GM19035 (cell line): Measurements from ENCODE around the gene CLEC16A.

Source experiments
- ATAC-seq: cut with Tn5 transposase; IDR thresholded peaks from one replicate; pipeline ENCODE4 v1.9.1; 2021; ENCODE audit not compliant: unreplicated experiment

Gene CLEC16A

DNA sequence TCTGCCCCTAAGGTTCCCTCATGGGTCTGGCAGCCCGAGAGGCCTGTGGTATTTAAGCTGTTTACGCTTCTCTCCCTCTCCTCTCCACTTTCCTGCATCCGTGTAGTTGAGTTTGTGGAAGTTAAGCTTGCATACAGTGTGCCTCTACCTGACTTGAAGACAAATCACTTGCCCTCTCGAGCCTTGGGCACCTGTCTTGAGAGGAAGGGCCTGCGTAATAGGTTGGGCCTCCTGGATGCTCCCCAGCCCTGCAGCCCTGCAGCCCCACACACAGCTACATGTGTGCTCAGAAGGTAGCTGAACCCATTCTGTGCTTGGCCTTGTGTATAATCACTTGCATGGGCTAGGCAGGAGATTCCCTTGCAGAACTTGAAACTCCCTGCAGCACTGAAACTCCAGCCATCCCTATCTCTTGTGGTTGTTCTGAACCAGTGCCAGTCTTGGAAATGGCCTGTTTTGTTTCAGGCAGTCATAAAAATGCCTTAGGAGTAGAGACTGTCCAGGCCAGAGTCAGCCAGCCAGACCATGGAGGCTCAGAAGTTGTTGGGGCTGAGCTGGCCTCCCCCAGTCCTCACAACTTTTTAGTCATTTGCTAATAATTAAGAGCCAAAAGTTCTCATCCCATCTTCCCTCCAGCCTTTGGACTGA, 134.6 kb downstream of the CLEC16A start:
- no peak for ATAC-seq

DNA sequence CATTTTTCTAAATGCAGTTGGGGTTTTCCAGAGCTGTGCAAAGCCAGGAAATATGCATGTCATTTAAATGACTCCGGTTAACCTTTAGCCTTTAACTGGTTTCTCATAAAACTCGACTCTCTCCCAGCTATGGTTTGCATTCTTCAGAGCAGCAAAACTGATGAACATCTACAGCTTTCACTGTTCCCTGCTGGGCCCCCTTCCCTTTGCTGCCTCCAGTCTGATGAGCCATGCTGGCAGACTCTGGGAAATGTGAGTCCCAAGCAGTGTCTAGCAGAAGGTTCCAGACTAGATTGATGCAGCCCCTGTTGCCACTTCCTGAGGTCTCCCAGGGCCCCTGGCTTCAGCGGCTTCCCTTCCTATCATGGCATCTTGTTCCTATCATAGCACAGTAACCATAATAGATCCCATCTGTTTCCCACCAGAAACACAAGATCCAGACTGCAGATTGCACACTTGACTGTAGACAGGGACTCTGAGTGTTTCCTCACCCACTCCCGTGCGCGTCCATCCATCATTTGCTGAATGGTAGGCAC, 135.4 kb downstream of the CLEC16A start:
- no peak for ATAC-seq

DNA sequence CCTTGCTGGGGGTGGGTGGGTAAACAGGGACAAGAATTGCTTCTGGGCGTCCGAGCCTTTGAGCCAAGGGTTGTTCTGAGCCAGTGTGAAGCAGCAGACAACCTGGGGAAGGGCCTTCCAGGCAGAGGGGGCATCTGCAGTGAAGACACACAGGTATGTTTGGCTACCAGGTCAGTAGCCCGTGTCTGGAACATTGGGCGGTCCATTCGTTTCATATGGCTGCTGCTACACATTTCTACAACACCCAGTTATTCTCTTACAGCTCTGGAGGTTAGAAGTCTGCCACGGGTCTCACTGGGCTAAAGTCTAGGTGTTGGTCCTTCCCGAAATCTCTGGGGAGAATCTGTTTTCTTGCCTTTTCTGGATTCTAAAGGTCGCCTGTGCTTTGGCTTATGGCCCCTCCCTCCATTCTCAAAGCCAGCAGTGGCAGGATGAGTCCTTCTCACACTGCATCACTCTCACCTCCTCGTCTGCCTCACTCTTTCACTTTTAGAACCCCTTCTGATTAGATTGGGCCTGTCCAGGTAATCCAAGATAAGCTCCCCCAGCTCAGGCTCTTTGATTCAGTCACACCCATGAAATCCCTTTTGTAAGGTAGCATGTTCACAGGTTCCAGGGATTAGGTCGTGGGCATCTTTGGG, 136.1 kb downstream of the CLEC16A start:
- ATAC-seq, result no peak

GRCh38 chr16:11080999-11081630, 136.8 kb downstream of the CLEC16A start:
- ATAC-seq, result no peak

DNA sequence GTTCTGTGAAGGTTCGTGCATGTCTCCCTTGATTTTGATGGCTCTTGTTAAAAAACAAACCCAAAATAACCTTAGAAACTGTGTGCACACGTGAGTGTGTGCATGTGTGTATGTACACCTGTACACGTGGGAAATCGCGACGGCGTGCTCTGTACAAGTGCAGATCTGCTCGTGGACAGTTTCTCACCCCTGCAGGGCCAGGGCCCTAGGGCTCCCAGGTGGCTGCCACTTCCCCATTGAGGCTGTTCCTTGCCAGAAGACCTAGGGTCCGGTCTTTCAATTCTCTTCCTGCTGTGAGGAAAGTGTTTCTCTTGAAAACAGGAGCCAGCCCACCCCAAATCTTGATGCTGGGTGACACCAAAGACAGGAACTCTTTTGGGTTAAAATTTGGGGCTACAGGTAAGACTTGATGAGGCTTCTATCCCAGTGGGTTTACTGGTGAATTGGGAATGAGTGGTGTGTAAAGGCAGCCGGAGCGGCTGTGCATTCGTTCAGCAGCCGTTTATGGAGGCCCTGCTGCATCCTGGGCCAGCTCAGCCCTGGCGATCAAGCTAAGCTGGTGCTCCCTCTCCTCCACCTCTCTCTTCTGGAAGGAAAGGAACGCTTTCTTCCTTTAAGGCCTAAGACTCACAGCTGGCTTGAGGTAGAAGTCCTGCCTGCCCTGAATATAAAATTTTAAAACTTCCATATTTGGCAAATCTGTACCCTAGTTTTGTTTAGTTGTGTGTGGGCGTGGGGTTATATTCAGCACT, 137.9 kb downstream of the CLEC16A start:
- no peak for ATAC-seq

- ATAC-seq, result no peak
Measured at GRCh38 chr16:11082860-11083388, 138.6 kb downstream of the CLEC16A start.

DNA sequence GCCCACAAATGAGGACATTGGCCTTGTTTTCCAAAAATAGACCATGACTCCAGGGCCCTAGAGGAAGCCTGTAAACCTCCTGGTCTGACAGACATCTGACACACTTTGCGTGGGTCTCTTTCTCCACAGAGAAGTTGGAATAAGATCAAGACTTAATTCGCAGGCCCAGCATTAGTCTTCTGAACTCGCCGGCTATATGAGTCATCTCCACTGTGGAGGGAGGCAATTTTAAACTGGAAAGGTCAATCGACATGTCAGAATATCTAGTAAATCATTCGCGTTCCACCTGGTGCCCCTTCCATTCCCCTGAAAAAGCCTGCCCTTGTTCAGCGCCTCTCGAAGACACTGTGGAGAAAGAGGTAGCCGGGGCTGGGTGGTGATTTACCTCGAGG, 140.1 kb downstream of the CLEC16A start:
- ATAC-seq, result no peak

DNA sequence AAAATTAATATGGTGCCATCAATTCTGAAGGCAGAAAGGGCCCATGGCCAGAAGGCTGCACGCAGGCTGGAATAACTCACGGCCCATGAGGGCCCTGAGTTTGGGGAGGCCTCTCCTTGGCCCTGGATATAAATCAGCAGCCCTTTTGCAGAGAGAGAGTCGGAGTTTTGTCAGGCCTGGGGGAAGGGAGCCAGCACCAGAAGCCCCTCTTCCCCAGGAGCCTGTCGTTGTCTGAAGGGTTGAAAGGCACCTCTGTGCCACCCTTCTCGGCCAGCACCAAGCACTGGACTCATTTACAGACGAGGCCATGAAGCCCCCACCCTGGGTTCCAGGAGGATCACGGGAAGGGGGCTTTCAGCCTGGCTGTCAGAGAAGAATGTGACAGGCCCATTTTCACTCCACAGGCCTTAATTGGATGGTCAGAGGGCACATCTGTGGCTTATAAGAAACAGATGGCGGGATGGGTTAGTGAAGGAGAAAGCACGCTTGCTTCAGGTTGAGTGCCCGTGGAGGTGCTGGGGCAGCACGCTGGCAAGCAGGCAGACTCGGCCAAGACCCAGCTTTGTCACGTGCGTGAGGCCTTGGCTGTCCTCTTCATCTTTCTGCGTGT, 140.6 kb downstream of the CLEC16A start:
- ATAC-seq, result no peak

GRCh38 chr16:11085916-11086315, 141.6 kb downstream of the CLEC16A start:
- ATAC-seq, result no peak

DNA sequence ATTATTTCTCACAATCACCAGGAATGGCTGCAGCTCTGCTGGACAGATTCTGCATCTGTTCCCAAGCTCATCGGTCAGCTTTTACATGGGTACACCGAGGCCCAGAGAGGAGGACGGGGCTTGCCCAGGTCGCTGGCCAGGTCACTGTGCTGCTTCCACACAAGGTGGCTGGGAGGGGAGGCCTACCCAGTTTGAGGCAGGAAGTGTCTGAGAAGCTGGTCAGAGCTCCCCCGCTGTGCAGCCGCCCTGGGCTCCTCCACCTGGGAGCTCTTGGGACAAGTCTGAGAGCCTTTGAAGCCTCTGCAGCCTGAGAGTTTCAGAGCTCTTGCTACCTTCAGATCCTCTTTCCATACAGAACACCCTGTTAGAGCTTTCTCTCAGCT, 143.3 kb downstream of the CLEC16A start:
- ATAC-seq, result no peak

GRCh38 chr16:11088074-11088730, 143.8 kb downstream of the CLEC16A start:
- no peak for ATAC-seq

DNA sequence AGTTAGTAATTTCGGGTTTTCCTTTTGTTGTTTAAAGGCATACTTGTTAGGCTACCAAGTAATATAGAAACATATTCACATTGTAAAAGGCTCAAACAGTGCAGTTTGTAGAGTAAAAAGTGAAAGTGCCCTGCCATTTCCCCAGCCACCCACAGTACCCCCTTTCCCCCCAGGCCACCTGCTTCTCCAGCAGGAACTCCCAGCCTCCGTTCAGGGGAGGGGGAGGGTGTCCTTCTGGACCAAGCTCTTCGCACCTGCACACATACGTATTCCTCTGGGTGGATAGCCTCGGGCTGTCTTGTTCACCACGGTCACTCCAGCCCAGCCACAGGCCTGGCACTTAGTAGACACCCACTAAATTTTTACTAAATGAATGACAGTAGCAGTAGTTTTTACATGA, 144.5 kb downstream of the CLEC16A start:
- ATAC-seq, result no peak

DNA sequence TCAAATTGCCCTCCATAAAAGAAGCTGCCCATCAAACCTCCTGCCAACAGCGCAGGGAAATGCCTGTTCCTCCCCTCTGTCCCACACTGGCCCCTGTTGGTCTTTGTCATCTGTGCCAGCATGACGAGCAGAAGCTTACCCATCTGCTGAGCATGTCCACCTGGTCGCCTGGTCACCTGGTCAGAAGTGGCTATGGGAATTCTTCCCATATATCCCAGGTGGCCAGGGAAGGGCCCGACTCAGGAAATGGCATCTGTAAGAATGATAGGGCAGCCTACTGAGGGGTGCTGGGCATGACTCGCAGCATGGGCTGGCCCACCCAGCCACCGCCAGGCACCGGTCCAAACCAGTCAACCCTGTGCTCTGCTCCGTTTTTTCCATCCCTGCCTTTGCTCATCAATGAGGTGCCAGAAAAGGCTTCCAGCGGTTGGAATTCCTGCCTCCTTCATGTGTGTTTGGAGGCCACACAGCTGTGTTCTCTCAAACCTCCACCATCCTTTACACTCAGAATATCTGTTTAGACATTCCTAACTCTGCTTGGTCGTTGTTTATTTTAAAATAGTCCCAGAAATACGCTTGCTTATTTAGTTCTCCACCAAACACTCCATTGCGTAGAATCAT, 145.2 kb downstream of the CLEC16A start:
- ATAC-seq, result no peak

DNA sequence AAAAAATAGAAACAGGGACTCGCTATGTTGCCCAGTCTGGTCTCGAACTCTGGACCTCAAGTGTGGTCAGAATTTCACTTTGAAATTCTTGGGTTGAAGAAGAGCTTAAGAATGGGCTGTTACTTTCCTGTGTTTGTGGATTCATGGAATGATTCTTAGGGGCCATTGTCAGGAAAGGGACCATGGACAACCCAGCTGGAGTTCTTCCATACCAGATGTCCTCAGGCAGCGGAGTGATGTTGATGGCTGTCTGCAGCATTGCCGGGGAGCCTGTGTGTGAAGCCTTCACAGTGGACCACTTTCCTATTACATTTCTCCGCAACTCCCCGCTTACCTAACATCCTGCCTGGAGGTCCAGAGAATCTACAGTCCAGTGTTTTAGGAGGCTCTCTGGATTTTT, 145.9 kb downstream of the CLEC16A start:
- ATAC-seq, result no peak

DNA sequence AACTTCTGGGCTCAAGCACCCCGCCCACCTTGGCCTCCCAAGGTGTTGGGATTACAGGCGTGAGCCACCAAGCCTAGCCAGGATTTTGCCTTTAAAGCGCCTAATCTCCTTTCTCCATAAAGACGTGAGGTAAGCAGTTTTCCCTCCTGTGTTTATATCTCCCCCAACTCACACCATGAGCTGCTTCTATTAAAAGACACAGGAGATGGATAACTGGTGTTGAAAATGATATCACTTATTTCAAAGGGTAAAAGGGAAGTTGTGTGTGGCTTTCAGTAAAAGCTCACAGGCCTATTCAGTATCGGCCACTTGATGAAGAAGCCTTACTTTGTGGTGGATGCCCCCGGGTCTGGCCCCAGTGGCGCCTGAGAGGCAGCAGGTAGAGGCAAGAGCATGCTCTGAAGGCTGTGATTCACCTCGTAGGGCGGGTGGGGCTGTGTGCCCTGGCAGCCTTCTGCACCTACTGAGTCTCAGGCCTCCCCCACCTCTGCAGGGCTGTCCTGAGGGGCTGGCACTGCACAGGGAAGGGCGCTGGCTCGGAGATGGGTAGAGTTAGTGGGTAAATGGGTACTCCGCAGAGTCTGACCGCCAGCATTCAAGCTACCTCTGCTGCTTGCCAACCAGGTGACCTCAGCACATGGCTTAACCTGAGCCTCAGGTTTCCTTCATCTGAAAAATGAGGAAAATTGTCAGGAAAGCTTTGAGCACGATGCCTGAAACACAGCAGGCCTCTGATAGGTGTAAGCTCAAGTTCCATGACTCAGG, 146.8 kb downstream of the CLEC16A start:
- no peak for ATAC-seq

DNA sequence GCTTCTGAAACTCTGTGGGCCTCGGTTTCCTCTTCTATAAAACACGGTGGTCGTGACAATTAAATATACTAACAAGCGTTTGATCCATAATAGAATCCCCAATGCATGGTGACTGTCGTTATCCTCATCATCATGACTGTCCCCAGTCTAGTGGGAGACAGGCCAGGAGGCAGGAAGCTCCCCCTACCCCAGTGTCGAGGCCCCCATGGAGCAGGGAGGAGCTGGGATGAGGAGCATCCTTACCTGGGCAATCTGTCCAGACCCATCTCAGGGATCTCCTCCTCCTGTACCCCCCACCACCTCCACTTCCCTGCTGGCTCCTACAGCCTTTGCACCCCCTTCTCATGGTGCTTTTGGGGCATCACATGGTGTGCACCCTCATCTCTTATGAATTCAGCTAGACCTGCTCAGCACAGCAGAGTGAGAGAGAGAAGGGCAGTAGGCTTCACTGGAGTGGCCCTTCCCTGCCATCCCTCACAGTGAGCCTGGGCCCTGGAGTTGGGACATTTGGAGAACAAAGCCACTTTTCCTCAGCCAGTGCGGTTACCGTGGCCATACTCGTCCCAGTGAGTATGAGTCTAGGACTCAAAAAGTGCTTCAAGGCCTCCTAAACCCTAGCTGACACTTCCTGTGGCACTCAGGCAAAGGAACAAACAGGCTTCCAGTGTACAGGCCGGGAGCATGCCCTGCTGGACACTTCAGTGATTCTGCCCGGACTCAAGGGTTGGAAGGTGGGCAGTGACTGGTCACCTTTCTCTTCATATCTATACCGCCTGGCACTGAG, 148.6 kb downstream of the CLEC16A start:
- no peak for ATAC-seq

DNA sequence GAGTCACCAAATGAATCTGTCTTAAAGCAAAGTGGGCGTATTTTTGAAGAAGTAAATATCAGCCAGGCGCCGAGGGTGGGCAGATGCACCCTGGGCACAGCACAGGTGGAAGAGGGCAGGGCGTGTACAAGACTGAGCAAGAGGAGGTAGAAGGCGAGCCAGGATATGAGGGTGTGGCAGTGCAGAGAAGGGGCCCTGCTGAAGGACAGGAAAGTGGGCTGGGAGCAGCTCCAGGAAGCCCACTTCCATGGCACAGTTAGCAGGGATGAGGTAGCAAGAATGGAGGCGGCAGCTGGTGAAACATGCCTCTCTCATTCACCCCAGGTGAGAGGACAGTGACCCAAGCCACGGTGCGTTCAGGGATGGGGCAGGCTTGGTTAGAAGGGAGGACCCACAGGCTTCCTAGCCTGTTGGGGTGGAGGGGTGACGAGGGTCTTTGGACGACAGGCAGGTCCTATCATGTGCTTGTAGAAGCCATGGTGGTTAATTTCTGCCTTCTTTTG, 149.3 kb downstream of the CLEC16A start:
- ATAC-seq, result no peak
